Stimulated activated CD4-positive, alpha-beta T cell treated with anti-CD3 and anti-CD28 coated beads, Interleukin-12 subunit alpha, Interleukin-12 subunit beta, amount 100 ng/mL, for 48 hours (primary cell): ENCODE results near the gene RFLNA.
A peak's percentile ranks its signal among the peaks of the same experiment; 100 is the strongest.
"Not testable (repeated sequence)": the region's sequence is repeated elsewhere in the genome, so short reads cannot be mapped to it uniquely, and the experiment has no call there.

Source experiments
- DNase-seq, 3 donors: peaks; one replicate each; pipeline ENCODE4 v3.0.0-alpha.2; 2020; ENCODE audit warnings: low read depth in 2 of 3, low spot score in 1 of 3

RFLNA gene

DNA sequence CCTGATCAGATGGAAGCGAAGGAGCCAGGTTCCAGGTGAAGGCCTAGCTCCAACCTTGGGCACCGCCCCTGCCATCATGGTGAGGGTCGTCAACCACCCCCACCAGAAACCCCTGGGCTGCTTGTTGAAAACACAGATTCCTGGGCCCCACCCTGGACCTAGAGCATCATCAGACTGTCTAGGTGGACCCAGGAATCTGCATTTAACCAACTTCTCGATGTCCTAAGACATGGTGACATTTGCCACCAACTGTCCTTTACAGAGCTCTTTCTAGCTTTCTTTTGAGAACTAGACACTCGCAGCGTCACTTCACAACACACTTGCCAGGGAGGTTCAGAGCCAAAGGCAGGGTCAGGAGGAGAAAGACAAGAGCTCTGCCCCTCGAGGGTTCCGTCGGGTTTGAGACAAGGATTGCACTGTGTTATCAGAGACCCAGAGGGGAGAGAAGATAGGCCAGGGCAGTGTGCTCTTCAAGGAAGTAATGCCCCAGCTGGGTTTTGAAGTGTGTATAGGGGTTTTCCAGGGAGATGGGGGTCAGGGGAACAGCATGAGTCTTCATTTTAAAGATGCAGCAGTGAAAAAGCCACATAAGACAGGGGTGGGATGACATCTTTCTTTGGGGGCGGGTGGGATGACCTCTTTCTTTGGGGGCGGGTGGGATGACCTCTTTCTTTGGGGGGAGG, 24.6 kb downstream of the RFLNA start:
- no peak for DNase-seq

DNA sequence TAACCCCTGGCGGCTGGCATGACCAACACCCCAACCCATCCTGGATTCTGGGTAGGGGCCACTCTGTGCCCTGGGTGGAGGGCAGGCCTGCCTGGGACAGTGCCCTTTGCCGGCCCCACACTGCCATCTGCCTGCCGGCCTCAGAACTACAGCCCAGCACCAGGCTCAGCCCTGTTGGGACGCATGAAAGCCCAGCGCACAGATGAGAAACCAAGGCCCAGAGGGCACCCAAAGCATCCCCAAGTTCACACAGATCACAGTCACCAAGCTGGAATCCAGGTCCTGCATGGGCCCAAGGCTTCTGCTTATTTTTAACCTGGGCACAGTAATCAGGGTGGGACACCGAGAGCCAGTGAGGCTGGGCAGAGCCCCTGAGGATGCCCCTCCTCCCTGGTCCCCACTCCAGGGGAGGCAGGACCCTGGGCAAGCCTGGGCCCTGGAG, 26.2 kb downstream of the RFLNA start:
- DNase-seq: peak; percentile 46 to 79 (median 60)

GRCh38 chr12:124321556-124322270, 26.8 kb downstream of the RFLNA start:
- DNase-seq: no peak

GRCh38 chr12:124322271-124322998, 27.5 kb downstream of the RFLNA start:
- DNase-seq: no peak

DNA sequence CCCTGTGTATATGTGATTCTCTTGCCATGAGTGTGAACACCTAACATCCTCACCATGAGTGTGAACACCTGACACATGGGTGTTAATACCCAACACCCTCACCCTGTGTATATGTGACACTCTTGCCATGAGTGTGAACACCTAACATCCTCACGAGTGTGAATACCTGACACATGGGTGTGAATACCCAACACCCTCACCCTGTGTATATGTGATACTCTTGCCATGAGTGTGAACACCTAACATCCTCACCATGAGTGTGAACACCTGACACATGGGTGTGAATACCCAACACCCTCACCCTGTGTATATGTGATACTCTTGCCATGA, 28.1 kb downstream of the RFLNA start:
- not testable (repeated sequence) for DNase-seq

GRCh38 chr12:124323771-124324530, 29.1 kb downstream of the RFLNA start:
- DNase-seq: no peak

- DNase-seq: no peak
Observed at GRCh38 chr12:124324803-124325705, 30.2 kb downstream of the RFLNA start.

DNA sequence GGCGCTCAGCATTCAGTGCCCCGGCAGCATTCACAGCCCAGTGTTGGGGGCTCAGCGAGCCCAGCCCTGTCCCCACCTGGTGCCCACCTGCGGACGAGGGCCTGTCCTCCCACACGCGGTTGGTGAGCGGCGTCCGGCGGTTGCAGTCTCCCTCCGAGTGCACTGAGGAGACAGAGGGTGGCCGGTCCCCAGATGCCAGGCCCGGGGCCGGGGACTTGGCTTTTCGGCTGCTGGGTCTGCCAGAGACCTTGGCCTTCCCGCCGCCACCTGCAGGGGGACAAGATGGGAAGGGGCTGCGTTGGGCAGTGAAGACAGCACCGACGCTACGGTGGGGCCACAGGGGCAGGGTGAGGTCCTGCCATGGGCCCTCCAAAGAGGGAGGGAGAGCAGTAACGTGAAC, 31.2 kb downstream of the RFLNA start:
- DNase-seq: no peak

GRCh38 chr12:124326871-124327270, 32.0 kb downstream of the RFLNA start:
- no peak for DNase-seq

DNA sequence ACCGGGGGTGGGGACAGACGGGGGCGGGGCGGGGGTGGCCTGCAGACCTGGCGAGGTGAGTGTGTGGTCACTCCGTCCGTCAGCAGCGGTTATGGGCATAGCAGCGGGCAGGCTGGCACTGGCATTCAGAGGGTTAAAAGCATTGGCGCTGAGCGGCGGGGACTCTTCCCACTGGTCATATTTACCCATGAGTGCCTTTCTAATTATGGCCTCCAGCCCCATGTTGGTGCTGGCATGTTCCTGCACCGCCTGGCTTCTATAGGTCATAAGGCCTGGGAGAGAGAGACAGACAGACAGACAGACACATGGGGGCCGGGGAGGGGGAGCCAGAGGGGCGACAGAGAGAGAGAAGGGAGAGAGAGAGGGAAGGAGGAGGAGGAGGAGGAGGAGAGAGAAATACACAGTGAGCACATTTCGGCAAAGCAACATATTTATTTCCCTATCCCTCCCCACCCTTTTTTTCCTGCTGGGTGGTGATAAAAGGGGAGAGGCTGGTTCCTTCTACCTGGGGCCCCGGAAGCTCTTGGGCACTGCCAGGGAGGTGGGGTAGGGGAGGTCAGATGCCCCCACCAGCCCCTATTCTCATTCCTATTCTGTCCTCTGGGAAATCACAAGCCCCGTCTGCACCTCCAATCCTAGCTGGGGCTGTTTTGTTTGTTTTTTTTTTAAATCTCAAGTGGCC, 32.6 kb downstream of the RFLNA start:
- no peak for DNase-seq

- no peak for DNase-seq
Observed at GRCh38 chr12:124328116-124328515, 33.2 kb downstream of the RFLNA start.

- DNase-seq: no peak
Observed at GRCh38 chr12:124328636-124329035, 33.7 kb downstream of the RFLNA start.

- no peak for DNase-seq
Observed at GRCh38 chr12:124332058-124332672, 37.3 kb downstream of the RFLNA start.

GRCh38 chr12:124332900-124333299, 38.0 kb downstream of the RFLNA start:
- no peak for DNase-seq

GRCh38 chr12:124333724-124334123, 38.8 kb downstream of the RFLNA start:
- DNase-seq: no peak

DNA sequence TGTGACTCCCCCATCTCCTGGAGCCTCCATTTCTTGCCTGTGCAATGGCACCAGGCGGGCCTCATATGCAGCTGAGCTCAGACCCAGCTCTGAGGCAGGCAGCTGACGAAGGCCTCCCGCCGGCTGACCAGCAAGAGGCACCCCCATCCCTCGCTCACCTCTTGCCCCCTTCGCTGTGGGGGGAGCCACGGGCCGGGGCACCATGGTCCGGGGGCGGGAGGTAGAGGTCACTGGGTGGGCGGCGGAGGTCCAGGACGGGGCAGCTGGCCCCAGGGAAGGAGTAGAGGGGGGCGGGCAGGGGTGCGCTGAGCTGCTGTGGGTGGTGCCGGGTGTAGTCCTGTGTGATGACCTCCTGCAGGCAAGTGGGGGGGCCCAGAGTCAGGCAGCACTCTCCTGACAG, 39.4 kb downstream of the RFLNA start:
- no peak for DNase-seq

GRCh38 chr12:124334976-124335375, 40.1 kb downstream of the RFLNA start:
- DNase-seq: no peak

DNA sequence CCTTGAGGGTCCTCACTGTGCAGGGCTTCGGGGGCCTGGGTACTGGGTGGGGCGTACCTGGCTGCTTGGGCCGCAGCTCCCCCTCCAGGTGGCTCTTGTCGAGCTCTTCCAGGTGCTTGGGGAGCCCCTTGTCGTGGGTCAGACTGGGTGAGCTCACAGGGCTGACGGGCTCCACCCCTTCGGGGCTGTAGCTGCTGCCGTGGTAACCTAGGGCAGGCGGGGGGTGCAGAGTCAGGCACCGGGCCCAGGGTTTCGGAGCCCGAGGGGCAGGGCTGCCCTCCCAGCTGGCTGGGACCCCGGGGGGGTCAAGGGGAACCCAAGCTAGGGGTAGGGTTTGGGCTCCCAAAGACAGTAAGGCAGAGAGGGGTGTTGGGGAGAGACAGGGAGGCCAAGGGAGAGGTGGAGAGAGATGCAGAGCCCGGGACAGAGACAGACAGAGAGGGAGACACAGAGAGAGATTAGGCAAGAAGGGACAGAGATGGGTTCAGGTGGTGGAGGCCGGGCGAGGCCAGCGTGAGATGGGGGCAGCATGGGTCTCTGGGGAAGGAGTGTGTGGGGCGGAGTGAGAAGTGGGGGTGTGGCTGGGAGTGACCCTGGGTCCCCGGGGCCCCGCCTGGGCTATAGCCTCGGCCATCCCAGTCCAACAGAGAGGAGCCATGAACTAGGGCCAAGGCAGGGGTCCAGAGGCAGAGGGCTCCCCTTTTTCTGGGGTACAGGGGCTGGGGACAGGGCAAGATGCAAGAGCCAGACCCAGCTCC, 40.7 kb downstream of the RFLNA start:
- DNase-seq: no peak

DNA sequence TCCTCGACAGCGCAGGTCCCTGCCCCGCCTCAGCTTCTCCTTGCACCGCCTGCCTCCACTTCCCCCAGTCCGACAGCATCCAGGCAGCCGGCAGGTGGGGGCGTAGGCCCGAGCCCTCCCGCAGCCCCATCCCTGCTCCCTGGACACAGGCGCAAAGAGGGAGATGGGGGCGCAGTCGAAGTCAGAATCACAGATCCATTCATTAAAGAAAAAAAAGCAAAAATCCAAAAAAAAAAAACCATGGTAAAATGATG, 41.2 kb downstream of the RFLNA start:
- DNase-seq: no peak
